ENCODE measurements around the gene PACS2. TPM values are rescaled to one million over a fixed set of nuclear protein-coding genes. Genes with fewer than 3 reads are reported as not detected.

The PACS2 gene
- total RNA-seq, 1 experiment from 2014 or later: 72.5 TPM

GRCh38 chr14:105343194-105343593, 28.6 kb downstream of the PACS2 start:
- H3K27me3 ChIP-seq (ENCODE audit: insufficient read depth, low read length): no peaks in the 10 kb centered on the region
- no CpG with 5 or more reads among the region's 7 CpGs for WGBS (ENCODE audit: extremely low coverage, insufficient read length, low lambda C conversion rate)

More at GRCh38 chr14:105343194-105343593, 28.6 kb downstream of the PACS2 start:
- DNase-seq: no peak
- Histone ChIP-seq H2BK20ac (ENCODE audit: low read depth, low read length, poor library complexity, severe bottlenecking) (no peak overlapping the region), H3K4ac (ENCODE audit: low read depth, low read length) (no peak overlapping the region), H3K56ac (ENCODE audit: insufficient read length, low read depth, low read length) (no peak overlapping the region), H4K5ac (ENCODE audit: insufficient read length, low read depth, low read length) (no peak overlapping the region), H2BK12ac (ENCODE audit: insufficient read length, low read depth, low read length) (no peak overlapping the region), H2BK15ac (ENCODE audit: low read depth, low read length) (no peak overlapping the region), H2AK5ac (ENCODE audit: insufficient read length, low read length) (no peak overlapping the region), H3K9me3 (ENCODE audit: control insufficient read depth, low read depth, low read length) (no peaks in the 10 kb centered on the region), H2BK120ac (ENCODE audit: low read depth, low read length, poor library complexity, severe bottlenecking) (no peak overlapping the region), H3T11ph (ENCODE audit: low read length) (no peak overlapping the region), H3K4me1 (ENCODE audit: insufficient read depth, low read length) (no peaks in the 10 kb centered on the region), H4K91ac (ENCODE audit: insufficient read length, low read depth, low read length) (no peak overlapping the region), H3K27ac (ENCODE audit: insufficient read length, low read depth, low read length) (no peak overlapping the region), H3K79me2 (ENCODE audit: insufficient read depth, low read length) (peaks cover 8% of the 10 kb centered on the region; the same call in 1 of the 2 replicates), H3K14ac (ENCODE audit: insufficient read depth, low read length) (no peak overlapping the region), H2BK5ac (ENCODE audit: insufficient read length, low read length) (no peak overlapping the region), H3K18ac (ENCODE audit: insufficient read length, low read depth, low read length) (no peak overlapping the region), H3K23ac (ENCODE audit: insufficient read length, low read depth, low read length) (no peak overlapping the region), H2AFZ (ENCODE audit: low read length) (no peak overlapping the region), H3K9ac (ENCODE audit: extremely low read depth, insufficient read length, low read length) (no peak overlapping the region), H3K4me2 (ENCODE audit: insufficient read depth, insufficient read length, low read length) (no peak overlapping the region), H3K23me2 (ENCODE audit: insufficient read length, low read depth, low read length, poor library complexity, severe bottlenecking) (no peaks in the 10 kb centered on the region), H4K8ac (replicated peaks; ENCODE audit: insufficient read length, low read depth, low read length) (no peak overlapping the region), H3K79me1 (ENCODE audit: insufficient read depth, low read depth, low read length, poor library complexity, severe bottlenecking) (no peaks in the 10 kb centered on the region), H4K20me1 (ENCODE audit: control insufficient read depth, insufficient read depth, insufficient read length) (no peaks in the 10 kb centered on the region)
- TF ChIP-seq CTCF (conservative IDR thresholded peaks at IDR 0.05): no peak
- H3K4me3 Mint-ChIP-seq: no peak overlapping the region
- no peaks in the 10 kb centered on the region for H3K27me3 Mint-ChIP-seq (ENCODE audit: low read depth)
- H3K9me3 Mint-ChIP-seq: peaks cover 9 to 14% of the 10 kb centered on the region in 2 experiments; a peak in 3 of 5 replicates
- H3K4me1 Mint-ChIP-seq: peaks cover 21 to 36% of the 10 kb centered on the region in 2 experiments
- peaks cover 4 to 5% (median 5%) of the 10 kb centered on the region in 3 experiments; a peak in 5 of 7 replicates for H3K36me3 Mint-ChIP-seq (ENCODE audit: insufficient read depth in 1 of 3, low read depth in 3 of 3)
- H3K27ac Mint-ChIP-seq: no peak overlapping the region; a peak in 1 of 7 replicates
